IMR-90 (cell line): ENCODE data around the gene ZNF484.

Source experiments
- CEBPB ChIP-seq: IDR thresholded peaks from 2 replicates; pipeline ENCODE4 v1.6.1; 2012; ENCODE audit warnings: low read depth, low read length, improper control_type of control experiment
- MAFK ChIP-seq: IDR thresholded peaks from 2 replicates; pipeline ENCODE4 v1.6.1; 2012; ENCODE audit warnings: low read depth, low read length, improper control_type of control experiment
- MXI1 ChIP-seq: IDR thresholded peaks from 2 replicates; pipeline ENCODE4 v1.6.1; 2012; ENCODE audit warnings: low read depth, mild to moderate bottlenecking, low read length, moderate library complexity, borderline replicate concordance
- POLR2A ChIP-seq: IDR thresholded peaks from 2 replicates; pipeline ENCODE4 v1.6.1; 2012; ENCODE audit warnings: mild to moderate bottlenecking, low read depth, low read length
- RCOR1 ChIP-seq: IDR thresholded peaks from 2 replicates; pipeline ENCODE4 v1.6.1; 2012; ENCODE audit warnings: mild to moderate bottlenecking, low read length, improper control_type of control experiment; ENCODE audit not compliant: insufficient replicate concordance
- SMC3 ChIP-seq: fragments of 150-350 bp; IDR thresholded peaks from 2 replicates; pipeline ENCODE4 v1.6.1; 2016; ENCODE audit warnings: low read depth, mild to moderate bottlenecking, antibody characterized with exemption, low read length, moderate library complexity
- TF ChIP-seq, protein P1 (sequence below): conservative IDR thresholded peaks from 2 replicates; pipeline ENCODE4 v1.5.1; 2012; ENCODE audit warnings: mild to moderate bottlenecking, low read depth, low read length, improper control_type of control experiment
- TF ChIP-seq, protein P2 (sequence below): fragments of 150-350 bp; IDR thresholded peaks from 2 replicates; pipeline ENCODE4 v1.6.1; 2017; ENCODE audit warnings: mild to moderate bottlenecking, antibody characterized with exemption, low read length, low read depth

DNA sequence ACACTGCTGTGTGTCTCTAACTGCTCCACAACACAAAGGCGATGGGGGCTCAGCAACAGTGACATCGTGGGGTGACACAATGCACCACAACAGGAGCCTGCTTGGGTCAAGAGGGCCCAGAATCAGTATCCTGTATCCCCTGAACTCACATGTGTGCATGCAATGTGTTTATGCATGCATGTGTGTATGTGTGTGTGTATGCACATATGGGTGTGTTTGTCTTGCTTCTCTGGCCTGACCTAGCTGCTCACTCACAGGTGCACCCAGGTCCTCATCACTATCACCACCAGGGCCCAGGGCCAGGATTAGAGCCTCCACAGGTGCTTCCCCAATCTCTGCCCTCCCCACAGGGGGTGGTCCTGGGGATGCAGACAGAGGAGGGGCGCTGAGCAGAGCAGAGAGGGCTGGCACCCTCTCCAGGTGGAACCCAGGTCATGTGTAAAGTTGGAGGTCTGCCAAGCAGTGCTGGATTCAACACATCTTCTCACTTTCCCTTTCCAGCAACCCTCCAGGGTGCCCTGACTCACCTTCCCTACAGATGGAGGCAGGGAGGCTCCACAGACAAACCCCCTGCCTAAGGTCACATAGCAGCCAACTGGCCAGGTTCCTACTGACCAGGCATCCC lies 18.1 kb upstream of the ZNF484 start:
- TF ChIP-seq, protein P1, sequence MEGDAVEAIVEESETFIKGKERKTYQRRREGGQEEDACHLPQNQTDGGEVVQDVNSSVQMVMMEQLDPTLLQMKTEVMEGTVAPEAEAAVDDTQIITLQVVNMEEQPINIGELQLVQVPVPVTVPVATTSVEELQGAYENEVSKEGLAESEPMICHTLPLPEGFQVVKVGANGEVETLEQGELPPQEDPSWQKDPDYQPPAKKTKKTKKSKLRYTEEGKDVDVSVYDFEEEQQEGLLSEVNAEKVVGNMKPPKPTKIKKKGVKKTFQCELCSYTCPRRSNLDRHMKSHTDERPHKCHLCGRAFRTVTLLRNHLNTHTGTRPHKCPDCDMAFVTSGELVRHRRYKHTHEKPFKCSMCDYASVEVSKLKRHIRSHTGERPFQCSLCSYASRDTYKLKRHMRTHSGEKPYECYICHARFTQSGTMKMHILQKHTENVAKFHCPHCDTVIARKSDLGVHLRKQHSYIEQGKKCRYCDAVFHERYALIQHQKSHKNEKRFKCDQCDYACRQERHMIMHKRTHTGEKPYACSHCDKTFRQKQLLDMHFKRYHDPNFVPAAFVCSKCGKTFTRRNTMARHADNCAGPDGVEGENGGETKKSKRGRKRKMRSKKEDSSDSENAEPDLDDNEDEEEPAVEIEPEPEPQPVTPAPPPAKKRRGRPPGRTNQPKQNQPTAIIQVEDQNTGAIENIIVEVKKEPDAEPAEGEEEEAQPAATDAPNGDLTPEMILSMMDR, result no peak
- TF ChIP-seq POLR2A (no peak), RCOR1 (no peak), CEBPB (no peak), MXI1 (no peak), MAFK (no peak), SMC3 (no peak)
- TF ChIP-seq, protein P2, sequence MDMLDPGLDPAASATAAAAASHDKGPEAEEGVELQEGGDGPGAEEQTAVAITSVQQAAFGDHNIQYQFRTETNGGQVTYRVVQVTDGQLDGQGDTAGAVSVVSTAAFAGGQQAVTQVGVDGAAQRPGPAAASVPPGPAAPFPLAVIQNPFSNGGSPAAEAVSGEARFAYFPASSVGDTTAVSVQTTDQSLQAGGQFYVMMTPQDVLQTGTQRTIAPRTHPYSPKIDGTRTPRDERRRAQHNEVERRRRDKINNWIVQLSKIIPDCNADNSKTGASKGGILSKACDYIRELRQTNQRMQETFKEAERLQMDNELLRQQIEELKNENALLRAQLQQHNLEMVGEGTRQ, result no peak
